ENCODE data around the gene ETHE1. TPM values are rescaled to one million over a fixed set of nuclear protein-coding genes. Genes with fewer than 3 reads are reported as not detected.

Gene ETHE1
- total and polyA plus RNA-seq, 12 donors, result 15.9 to 78.7 (median 33.2) TPM

GRCh38 chr19:43507880-43508279 lies 19.1 kb downstream of the ETHE1 start:
- 77 to 92% (median 81%) methylated on average over 2 of the region's 2 CpGs; no CpG with 5 or more reads in 1 of the 4 donors for WGBS, 4 donors
- Histone ChIP-seq H3K9me3 (replicated peaks in 1 of 3) (no peaks in the 10 kb centered on the region), H3K4me1 (replicated peaks in 1 of 2) (peaks cover 10 to 12% of the 10 kb centered on the region in 2 donors), H3K36me3 (replicated peaks in 1 of 2) (peaks cover 0 to 18% of the 10 kb centered on the region in 2 donors), H3K27ac (no peak overlapping the region), H3K27me3 (no peaks in the 10 kb centered on the region), H3K4me3 (no peak overlapping the region)
- intact Hi-C loops (cut with DNase I), result no loop called here
- no peak for TF ChIP-seq POLR2A (IDR thresholded peaks at IDR 0.05)
- TF ChIP-seq CTCF (IDR thresholded peaks at IDR 0.05), result no peak
- DNase-seq, result no peak

- intact Hi-C loops (cut with DNase I), result no loop called here
- 91 to 97% (median 93%) methylated on average over 5 of the region's 5 CpGs for WGBS, 4 donors
- Histone ChIP-seq H3K4me1 (replicated peaks in 1 of 2) (peaks cover 12 to 23% of the 10 kb centered on the region in 2 donors), H3K36me3 (replicated peaks in 1 of 2) (peaks cover 0 to 18% of the 10 kb centered on the region in 2 donors), H3K27me3 (no peaks in the 10 kb centered on the region), H3K9me3 (replicated peaks in 1 of 3) (no peaks in the 10 kb centered on the region), H3K4me3 (no peak overlapping the region), H3K27ac (no peak overlapping the region)
- TF ChIP-seq POLR2A (IDR thresholded peaks at IDR 0.05) (no peak), CTCF (IDR thresholded peaks at IDR 0.05) (no peak)
- DNase-seq, result no peak
These were observed 20.4 kb downstream of the ETHE1 start for GRCh38 chr19:43506629-43507028.

- H3K27me3 ChIP-seq, result no peaks in the 10 kb centered on the region
- H3K36me3 ChIP-seq (replicated peaks in 1 of 2), result peaks cover 0 to 15% of the 10 kb centered on the region in 2 donors
- no peak for TF ChIP-seq CTCF (IDR thresholded peaks at IDR 0.05)
- no peak for TF ChIP-seq POLR2A (IDR thresholded peaks at IDR 0.05)
- no peak for DNase-seq
- WGBS, 4 donors, result 95 to 100% (median 97%) methylated on average over 2 to 5 of the region's 5 CpGs
- H3K4me3 ChIP-seq, result no peak overlapping the region
- H3K4me1 ChIP-seq (replicated peaks in 1 of 2), result peaks cover 12 to 24% of the 10 kb centered on the region in 2 donors
- H3K9me3 ChIP-seq (replicated peaks in 1 of 3), result no peaks in the 10 kb centered on the region
- intact Hi-C loops (cut with DNase I), result no loop called here
- no peak overlapping the region for H3K27ac ChIP-seq
These were observed 21.1 kb downstream of the ETHE1 start for GRCh38 chr19:43505941-43506340.

- Histone ChIP-seq H3K4me3 (no peak overlapping the region), H3K36me3 (replicated peaks in 1 of 2) (peaks cover 0 to 12% of the 10 kb centered on the region in 2 donors), H3K27me3 (no peaks in the 10 kb centered on the region), H3K9me3 (replicated peaks in 1 of 3) (no peaks in the 10 kb centered on the region), H3K27ac (peak overlapping the region in 2 of 5 donors; percentile 86 to 94), H3K4me1 (replicated peaks in 1 of 2) (peaks cover 12 to 24% of the 10 kb centered on the region in 2 donors)
- DNase-seq, result no peak
- intact Hi-C loops (cut with DNase I), result no loop called here
- WGBS, 4 donors, result 76 to 89% (median 77%) methylated on average over 3 of the region's 3 CpGs
- TF ChIP-seq POLR2A (IDR thresholded peaks at IDR 0.05) (no peak), CTCF (IDR thresholded peaks at IDR 0.05) (no peak)
These were observed 21.9 kb downstream of the ETHE1 start for GRCh38 chr19:43505186-43505456.
